ENCODE results near the gene RDH16.
"Not testable (repeated sequence)": the region's sequence is repeated elsewhere in the genome, so short reads cannot be mapped to it uniquely, and the experiment has no call there.

Gene RDH16

GRCh38 chr12:56951582-56952339 lies 5.6 kb downstream of the RDH16 start:
- DNase-seq: no peak

- no peak for DNase-seq
Observed at GRCh38 chr12:56948881-56949280, 8.5 kb downstream of the RDH16 start.

GRCh38 chr12:56948457-56948777 lies 9.0 kb downstream of the RDH16 start:
- DNase-seq: no peak

- no peak for DNase-seq
Observed at GRCh38 chr12:56947633-56948456, 9.6 kb downstream of the RDH16 start.

GRCh38 chr12:56943878-56944277 lies 13.5 kb downstream of the RDH16 start:
- DNase-seq: no peak

- not testable (repeated sequence) for DNase-seq
Observed at GRCh38 chr12:56943374-56943773, 14.0 kb downstream of the RDH16 start.

- peak; percentile 39 for DNase-seq
Observed at GRCh38 chr12:56941299-56942017, 15.9 kb downstream of the RDH16 start.

GRCh38 chr12:56940942-56941298 lies 16.5 kb downstream of the RDH16 start:
- DNase-seq: not testable (repeated sequence)

- DNase-seq: no peak
Observed at GRCh38 chr12:56935752-56936151, 21.7 kb downstream of the RDH16 start.

GRCh38 chr12:56935157-56935556 lies 22.3 kb downstream of the RDH16 start:
- no peak for DNase-seq

GRCh38 chr12:56933826-56934625 lies 23.4 kb downstream of the RDH16 start, which contains the start of gene SDR9C7:
TSS of gene SDR9C7 (minus strand) at chr12:56934408. CDS start at chr12:56934261, 147 bp downstream.
- DNase-seq: no peak

GRCh38 chr12:56932867-56933266 lies 24.5 kb downstream of the RDH16 start:
- DNase-seq: peak; percentile 10

- DNase-seq: no peak
Observed at GRCh38 chr12:56932146-56932545, 25.3 kb downstream of the RDH16 start.

- peak; percentile 84 for DNase-seq
Observed at GRCh38 chr12:56931474-56931978, 25.9 kb downstream of the RDH16 start.

GRCh38 chr12:56930241-56930640 lies 27.2 kb downstream of the RDH16 start:
- DNase-seq: no peak

- DNase-seq: no peak
Observed at GRCh38 chr12:56929780-56930179, 27.6 kb downstream of the RDH16 start.

GRCh38 chr12:56928262-56928661 lies 29.1 kb downstream of the RDH16 start:
- peak; percentile 5 for DNase-seq

GRCh38 chr12:56927281-56927680 lies 30.1 kb downstream of the RDH16 start:
- DNase-seq: no peak

GRCh38 chr12:56922031-56922430 lies 35.4 kb downstream of the RDH16 start:
- DNase-seq: no peak

GRCh38 chr12:56921346-56921745 lies 36.1 kb downstream of the RDH16 start:
- no peak for DNase-seq

GRCh38 chr12:56918139-56918538 lies 39.3 kb downstream of the RDH16 start:
- DNase-seq: not testable (repeated sequence)

- no peak for DNase-seq
Observed at GRCh38 chr12:56916996-56917333, 40.4 kb downstream of the RDH16 start.
